GM12874 (cell line): ENCODE results near the gene CAPZB.

Experiments
- CTCF ChIP-seq: IDR thresholded peaks from 2 replicates; pipeline ENCODE4 v1.5.1; 2011; ENCODE audit warnings: low read depth, mild to moderate bottlenecking, control low read depth, low read length, moderate library complexity; ENCODE audit not compliant: insufficient read depth

CAPZB gene

GRCh38 chr1:19416145-19416544 lies 69.2 kb downstream of the CAPZB start:
- TF ChIP-seq CTCF, result no peak

- no peak for TF ChIP-seq CTCF
These were observed 70.7 kb downstream of the CAPZB start for GRCh38 chr1:19414515-19415121.

- TF ChIP-seq CTCF, result no peak
These were observed 71.3 kb downstream of the CAPZB start for GRCh38 chr1:19413999-19414398.

- TF ChIP-seq CTCF, result no peak
These were observed 72.7 kb downstream of the CAPZB start for GRCh38 chr1:19412654-19413053.

- TF ChIP-seq CTCF, result no peak
These were observed 73.7 kb downstream of the CAPZB start for GRCh38 chr1:19411612-19412011.

GRCh38 chr1:19410393-19410792 lies 74.9 kb downstream of the CAPZB start:
- no peak for TF ChIP-seq CTCF

- TF ChIP-seq CTCF, result no peak
These were observed 75.6 kb downstream of the CAPZB start for GRCh38 chr1:19409477-19410341.
